Measurements from ENCODE around the gene LSM2. TPM values are rescaled to one million over a fixed set of nuclear protein-coding genes. Genes with fewer than 3 reads are reported as not detected.
A peak's percentile ranks its signal among the peaks of the same experiment; 100 is the strongest.

Gene LSM2
- total and polyA plus RNA-seq, 9 of the 15 experiments (the other 6 are each of a cell fraction or from before 2014, with no cell fraction given) = 154 to 407 (median 223) TPM

GRCh38 chr6:31794866-31795615 lies 11.7 kb downstream of the LSM2 start (continued):
- no peak for TF ChIP-seq ZNF512 (tag; IDR thresholded peaks at IDR 0.05)
- no peak for TF ChIP-seq PHB2 (IDR thresholded peaks at IDR 0.05; ENCODE audit: low read depth)
- TF ChIP-seq E2F6 (IDR thresholded peaks at IDR 0.05; ENCODE audit: borderline replicate concordance in 1 of 2, extremely low read depth in 1 of 2, insufficient read depth in 1 of 2, insufficient read length in 1 of 2, low read depth in 1 of 2, low read length in 1 of 2, poor library complexity in 1 of 2, severe bottlenecking in 1 of 2) = peak in 1 of 2 experiments; percentile 87
- TF ChIP-seq MYC (IDR thresholded peaks at IDR 0.05; ENCODE audit: low read depth, low read length) = 0 out of 2 replicates have a peak, but pooled peaks have one; percentile 11
- peak; percentile 96; the same call in 1 of the 2 replicates for TF ChIP-seq MYC (CRISPR knock-in tag; IDR thresholded peaks at IDR 0.05; ENCODE audit: borderline replicate concordance, low read depth)
- no peak for TF ChIP-seq BCLAF1 (IDR thresholded peaks at IDR 0.05; ENCODE audit: borderline replicate concordance in 1 of 2, control insufficient read depth in 1 of 2, low read depth in 2 of 2, low read length in 1 of 2)
- TF ChIP-seq PKNOX1 (IDR thresholded peaks at IDR 0.05) = peak; percentile 16; the same call in 1 of the 2 replicates
- TF ChIP-seq ZNF830 (CRISPR knock-in tag; IDR thresholded peaks at IDR 0.05) = no peak
- TF ChIP-seq SNAPC5 (CRISPR knock-in tag; IDR thresholded peaks at IDR 0.05) = no peak
- no peak for TF ChIP-seq FOXA1 (IDR thresholded peaks at IDR 0.05; ENCODE audit: borderline replicate concordance)
- no peak for TF ChIP-seq RCOR1 (IDR thresholded peaks at IDR 0.05; ENCODE audit: borderline replicate concordance in 1 of 2, low read depth in 2 of 2, low read length in 2 of 2)
- 0 out of 4 replicates have a peak, but pooled peaks of 1 of the 2 experiments have one; percentile 51 for TF ChIP-seq MLLT1 (IDR thresholded peaks at IDR 0.05)
- TF ChIP-seq ATF7 (IDR thresholded peaks at IDR 0.05) = no peak
- TF ChIP-seq POLR2H (tag; IDR thresholded peaks at IDR 0.05; ENCODE audit: low read depth) = no peak
- TF ChIP-seq SIN3A (IDR thresholded peaks at IDR 0.05; ENCODE audit: borderline replicate concordance in 2 of 2, control insufficient read depth in 1 of 2, low read depth in 2 of 2, low read length in 2 of 2) = no peak
- TF ChIP-seq CTBP1 (IDR thresholded peaks at IDR 0.05; ENCODE audit: borderline replicate concordance) = no peak
- TF ChIP-seq GTF2E2 (tag; IDR thresholded peaks at IDR 0.05) = peak; percentile 9; the same call in 1 of the 2 replicates
